HG03439 (cell line): ENCODE results near the gene KCNK10.

ENCODE experiments used
- ATAC-seq: cut with Tn5 transposase; IDR thresholded peaks from one replicate; pipeline ENCODE4 v1.9.1; 2021; ENCODE audit warnings: mild to moderate bottlenecking, moderate library complexity; ENCODE audit not compliant: unreplicated experiment

Gene KCNK10

DNA sequence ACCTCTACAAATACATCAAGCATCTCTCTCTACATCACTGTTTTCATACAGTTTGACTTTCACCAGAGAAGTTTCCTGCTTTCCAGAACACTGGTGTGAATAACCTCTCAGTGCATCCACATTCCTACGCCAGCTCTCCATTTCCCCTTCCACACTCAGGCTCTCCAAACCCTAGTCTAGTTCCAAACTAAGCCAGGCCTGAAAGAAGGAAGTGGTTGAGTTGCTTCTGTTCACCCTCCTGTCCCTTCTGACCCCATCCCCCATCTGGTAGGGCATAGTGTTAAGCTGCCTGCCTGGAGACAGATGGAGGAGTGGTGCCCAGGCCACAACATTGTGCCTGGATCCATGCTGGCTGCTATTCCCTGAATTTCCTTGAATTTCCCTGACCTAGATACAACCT is 185.7 kb downstream of the KCNK10 start:
- no peak for ATAC-seq
